ENCODE results near the gene SASH1. TPM values are rescaled to one million over a fixed set of nuclear protein-coding genes. Genes with fewer than 3 reads are reported as not detected.

The SASH1 gene
- total and polyA plus RNA-seq, 8 donors, result 5.8 to 82.6 (median 16.3) TPM

Small RNA genes within 50 kb of the gene (small RNA-seq; reads per million reads assigned to genes)
- 0 reads per million in 4 donors for gene SNRPEP6
